IPS-NIHi7 (cell line): Measurements from ENCODE around the gene SEMA3B.
A peak's percentile ranks its signal among the peaks of the same experiment; 100 is the strongest.
"Not testable (repeated sequence)": the region's sequence is repeated elsewhere in the genome, so short reads cannot be mapped to it uniquely, and the experiment has no call there.

Experiments
- DNase-seq: peaks from one replicate; pipeline ENCODE4 v3.0.0; 2012; ENCODE audit warnings: mixed read lengths; ENCODE audit errors: extremely low spot score

The SEMA3B gene

DNA sequence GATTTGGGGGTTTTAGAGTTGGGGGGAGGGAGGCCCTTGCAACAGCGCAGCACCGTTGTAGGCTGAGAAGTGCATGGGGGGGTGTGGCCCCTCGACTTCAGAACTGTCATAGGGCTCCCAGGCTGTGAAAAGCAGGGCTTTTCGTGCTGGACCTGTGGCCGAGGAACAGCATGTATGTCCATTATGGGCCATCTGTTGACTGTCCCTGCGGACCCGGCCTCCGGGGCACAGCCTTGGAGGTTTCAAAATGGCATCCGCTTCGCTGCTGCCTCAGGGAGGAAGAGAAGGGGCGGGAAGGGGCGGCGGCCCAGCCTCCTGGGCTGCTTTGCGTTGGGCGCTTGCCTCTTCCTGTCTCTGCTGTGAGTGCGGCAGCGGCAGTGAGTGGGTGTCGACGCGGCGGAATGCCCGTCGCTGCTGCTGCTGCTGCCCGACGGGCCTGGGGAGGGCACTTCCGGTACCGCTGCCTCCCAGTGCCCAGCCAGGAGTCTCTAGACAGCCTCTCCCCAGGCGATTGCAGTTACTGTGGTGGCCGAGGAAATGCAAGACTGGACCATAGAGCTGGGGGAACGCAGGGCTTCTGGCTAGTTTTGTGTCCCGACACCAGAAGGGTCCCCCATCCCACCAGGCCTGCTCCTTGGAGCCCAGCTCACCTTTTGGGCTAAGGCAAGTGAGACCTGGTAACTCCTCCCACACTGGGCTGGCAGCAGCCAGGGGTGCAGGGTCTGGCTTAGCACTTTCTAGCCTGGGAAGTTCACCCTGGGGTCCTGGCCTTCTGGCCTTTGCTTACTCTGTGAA is 31.0 kb upstream of the SEMA3B start:
- peak; percentile 68 for DNase-seq

DNA sequence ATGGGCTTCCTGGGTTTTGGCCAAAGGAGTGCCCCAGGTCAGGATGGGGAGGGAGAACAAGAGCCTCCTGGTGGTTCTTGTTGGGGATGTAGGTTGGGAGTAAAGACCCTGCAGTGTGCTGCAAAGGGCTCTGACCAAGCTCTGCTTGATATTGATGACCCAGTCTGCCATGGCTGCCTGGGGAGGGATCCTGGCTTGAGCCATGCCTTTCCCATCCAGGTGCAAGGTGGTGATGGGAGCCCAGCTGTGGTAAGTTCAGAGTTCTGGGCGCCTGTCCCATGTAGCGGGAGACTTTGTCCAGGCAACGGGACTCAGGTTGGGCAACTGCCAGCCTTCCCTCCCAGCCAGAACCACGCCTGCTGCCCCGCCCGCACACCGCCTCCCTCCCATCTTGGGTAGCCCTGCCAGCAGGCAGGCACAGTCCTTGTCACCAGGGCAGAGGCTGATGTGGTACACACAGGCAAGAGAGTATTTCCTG is 30.4 kb upstream of the SEMA3B start:
- no peak for DNase-seq

- DNase-seq = no peak
Observed at GRCh38 chr3:50239649-50240048, 29.3 kb upstream of the SEMA3B start.

DNA sequence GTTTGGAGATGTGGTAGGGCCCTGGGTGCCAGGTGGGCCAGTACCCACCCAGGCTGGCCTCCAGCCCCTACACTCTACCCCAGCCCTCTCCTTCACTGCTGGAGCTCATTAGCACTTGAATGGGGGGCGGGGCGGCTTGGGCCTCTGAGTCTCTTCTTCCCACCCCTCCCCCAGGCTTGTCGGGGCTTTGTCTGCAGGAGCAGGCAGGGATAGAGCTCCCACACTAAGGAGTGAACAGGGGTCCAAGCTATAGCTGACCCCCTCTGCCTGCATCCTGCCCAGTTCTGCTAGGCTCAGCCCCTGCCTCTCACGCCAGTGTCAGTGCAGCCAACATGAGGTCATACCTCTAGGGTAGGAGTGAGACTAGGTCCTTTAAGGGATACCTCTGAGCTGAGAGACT is 27.8 kb upstream of the SEMA3B start:
- DNase-seq = peak; percentile 73

- no peak for DNase-seq
Observed at GRCh38 chr3:50241713-50242380, 27.1 kb upstream of the SEMA3B start.

GRCh38 chr3:50242381-50242770 is 26.6 kb upstream of the SEMA3B start:
- DNase-seq = no peak

DNA sequence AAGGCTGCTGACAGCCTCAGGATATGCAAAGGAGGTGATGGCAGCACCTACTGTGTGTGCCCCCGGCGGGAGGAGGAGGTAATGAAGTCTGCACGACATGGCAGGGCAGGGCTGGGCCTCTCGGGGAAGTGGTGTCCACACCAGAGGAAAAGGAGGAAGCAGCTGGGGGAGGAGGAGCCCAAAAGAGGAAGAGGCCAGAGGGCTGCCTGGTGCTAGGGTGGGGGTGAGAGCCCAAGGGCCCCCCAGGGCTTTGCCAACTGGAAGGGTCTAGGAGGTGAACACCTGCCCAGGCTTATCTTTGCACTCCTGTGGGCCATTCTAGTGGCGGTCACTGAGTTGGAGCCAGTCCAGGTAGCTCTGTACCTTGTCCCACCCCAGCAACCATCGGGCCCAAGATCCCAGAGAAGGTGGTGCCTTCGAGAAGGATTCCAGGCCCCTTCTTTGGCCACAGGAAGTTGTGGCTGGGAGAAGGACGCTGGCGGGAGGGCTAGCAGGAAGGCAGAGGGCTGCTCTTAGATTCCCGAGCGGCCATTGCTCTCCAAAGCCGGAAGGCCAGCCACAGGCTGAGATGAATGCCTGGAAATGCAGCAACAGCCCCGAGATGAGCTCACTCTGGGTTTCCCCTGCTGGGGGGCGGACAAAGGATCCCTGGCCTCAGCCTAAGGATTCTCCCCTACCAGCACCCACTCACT is 25.9 kb upstream of the SEMA3B start:
- DNase-seq = no peak

DNA sequence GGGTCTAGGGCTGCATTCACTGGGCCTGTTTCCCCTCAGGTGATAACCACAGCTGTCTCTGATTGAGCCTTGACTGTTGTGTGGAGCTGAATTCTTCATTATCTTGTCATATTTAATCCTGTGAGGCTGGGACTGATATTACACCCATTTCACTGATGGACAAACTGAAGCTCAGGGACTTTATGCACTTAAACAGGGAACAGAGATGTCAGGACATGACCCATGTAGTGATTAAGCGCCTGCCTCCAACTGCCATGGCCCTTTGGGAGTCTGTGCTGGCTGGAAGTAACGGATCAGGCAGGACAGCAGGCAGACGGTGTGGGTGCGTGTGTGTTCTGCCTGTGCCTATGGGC is 25.4 kb upstream of the SEMA3B start:
- no peak for DNase-seq

DNA sequence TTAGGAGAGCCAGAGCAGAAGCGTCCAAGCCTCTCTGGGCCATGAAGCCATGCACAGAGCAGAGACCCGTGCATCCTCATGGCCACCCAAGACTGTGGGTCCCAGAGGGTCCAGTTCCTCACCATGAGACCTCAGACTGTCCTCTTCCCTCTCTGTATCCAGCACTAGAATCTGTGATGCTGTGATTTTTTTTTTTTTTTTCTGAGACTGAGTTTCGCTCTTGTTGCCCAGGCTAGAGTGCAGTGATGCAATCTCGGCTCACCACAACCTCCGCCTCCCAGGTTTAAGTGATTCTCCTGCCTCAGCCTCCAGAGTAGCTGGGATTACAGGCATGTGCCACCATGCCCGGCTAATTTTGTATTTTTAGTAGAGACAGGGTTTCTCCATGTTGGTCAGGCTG is 24.1 kb upstream of the SEMA3B start:
- not testable (repeated sequence) for DNase-seq

DNA sequence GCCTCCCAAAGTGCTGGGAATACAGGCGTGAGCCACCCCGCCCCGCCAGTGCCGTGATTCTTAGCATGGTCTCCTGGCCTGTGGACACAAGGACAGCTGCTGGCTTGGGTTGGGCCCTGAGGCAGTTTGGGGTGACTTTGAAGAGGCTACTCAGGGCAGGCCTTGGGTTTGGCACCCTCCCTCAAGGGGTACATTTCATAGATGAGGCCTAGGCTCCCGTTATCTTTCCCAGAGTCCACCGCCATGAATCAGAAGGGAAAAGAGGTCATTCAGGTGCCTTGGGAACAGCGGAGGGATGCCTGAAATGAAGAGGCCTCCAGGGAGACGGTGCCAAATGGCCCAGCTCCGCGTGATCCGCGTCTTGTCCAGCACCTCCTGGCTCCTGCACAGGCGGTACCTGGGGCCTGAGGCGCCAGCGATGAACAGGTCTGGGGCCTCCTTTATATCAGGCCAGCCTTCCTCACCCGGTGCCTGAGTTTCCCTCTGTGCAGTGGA is 23.6 kb upstream of the SEMA3B start:
- DNase-seq = no peak

DNA sequence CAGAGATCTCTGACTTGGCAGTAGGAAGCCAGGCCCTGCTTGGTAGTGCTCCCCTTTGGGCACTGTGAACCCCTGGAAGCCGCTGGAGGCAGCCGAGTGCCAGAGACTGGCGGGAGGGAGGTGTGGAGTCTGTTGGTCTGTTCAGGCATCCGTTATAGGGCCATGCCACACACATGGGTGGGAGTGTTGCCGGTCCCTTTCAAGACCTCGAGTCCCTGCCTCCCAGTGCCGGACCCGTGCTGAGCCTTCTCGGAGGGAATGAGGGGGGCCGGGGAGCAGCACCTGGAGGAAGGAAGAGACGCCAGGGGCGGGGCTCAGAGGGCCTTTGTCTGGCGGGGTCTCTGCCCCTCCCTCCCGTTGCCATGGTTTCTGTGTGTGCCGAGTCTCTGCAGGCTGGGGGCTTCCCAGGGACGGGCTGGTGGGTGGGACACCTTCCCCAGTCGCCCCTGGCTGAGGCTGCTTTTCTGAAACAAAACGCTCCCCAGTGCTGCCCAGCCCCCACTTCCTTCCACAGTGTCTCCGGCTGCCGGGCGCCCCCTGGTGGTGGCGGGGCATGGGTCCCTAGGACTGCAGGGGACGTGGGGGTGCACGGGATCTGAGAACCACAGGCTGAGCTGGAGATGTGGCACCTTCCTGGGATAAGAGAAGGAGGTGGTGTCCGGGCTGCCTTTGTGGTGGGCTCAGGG is 23.0 kb upstream of the SEMA3B start:
- peak; percentile 83 for DNase-seq

- DNase-seq = no peak
Observed at GRCh38 chr3:50246517-50246954, 22.4 kb upstream of the SEMA3B start.

GRCh38 chr3:50248387-50248786 is 20.6 kb upstream of the SEMA3B start:
- DNase-seq = no peak

- no peak for DNase-seq
Observed at GRCh38 chr3:50249457-50249856, 19.5 kb upstream of the SEMA3B start.

GRCh38 chr3:50250514-50250913 is 18.4 kb upstream of the SEMA3B start:
- DNase-seq = no peak

DNA sequence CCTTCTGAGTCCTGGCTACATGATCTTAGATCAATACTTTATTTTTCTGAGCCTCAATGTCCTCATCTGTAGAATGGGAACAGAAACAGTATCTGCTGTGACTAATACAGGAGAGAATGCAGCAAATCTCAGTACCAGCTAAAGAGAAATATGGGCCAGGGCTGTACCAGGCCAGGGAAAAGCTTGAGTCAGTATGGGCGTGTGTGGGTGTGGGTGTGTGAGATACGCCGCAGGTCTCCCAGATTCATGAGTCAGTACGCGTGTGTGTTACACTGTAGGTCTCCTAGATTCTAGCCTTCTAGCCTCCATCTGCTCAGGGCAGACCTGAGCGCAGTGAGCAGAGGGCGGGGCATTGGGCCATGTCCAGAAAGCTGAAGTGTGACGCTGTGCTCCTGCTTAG is 17.7 kb upstream of the SEMA3B start:
- no peak for DNase-seq

DNA sequence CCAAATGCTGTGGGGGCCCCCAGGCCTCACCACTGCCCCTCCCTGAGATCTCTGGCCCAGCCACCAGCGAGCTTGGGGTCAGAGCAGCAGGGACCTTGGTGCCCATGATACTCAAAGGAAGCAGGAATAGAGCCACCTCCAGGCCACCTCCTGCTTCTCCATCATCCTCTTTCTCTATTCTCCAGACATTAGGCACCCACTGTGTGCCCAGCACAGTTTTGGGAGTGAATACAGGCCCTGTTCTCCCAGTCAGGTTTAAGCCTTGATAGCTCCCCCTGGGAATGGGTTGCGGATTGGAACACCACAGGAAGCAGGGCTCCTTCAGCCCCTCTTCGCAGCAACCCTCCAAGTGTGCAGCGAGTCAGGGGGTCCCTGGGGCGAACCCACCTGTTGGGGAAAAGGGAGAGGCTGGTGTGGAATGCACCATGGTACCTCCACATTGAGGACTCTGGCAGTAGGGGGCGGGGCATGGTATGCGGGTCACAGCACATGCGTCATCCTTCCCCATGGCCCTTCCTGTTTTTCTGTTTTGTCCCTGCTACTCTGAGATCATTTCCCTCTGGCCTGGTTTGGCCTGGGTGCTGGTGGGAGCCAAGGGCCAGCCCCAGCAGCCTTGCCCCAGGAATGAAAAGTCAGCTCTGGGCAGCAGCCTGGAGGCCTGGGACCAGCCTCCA is 14.2 kb upstream of the SEMA3B start:
- no peak for DNase-seq

- DNase-seq = no peak
Observed at GRCh38 chr3:50255251-50255615, 13.7 kb upstream of the SEMA3B start.

- DNase-seq = peak; percentile 58
Observed at GRCh38 chr3:50256978-50257890, 11.7 kb upstream of the SEMA3B start.

GRCh38 chr3:50258029-50258680 is 10.8 kb upstream of the SEMA3B start:
- no peak for DNase-seq
